Lower leg skin (tissue), 4 donors: ENCODE data around the gene NBPF1. TPM values are rescaled to one million over a fixed set of nuclear protein-coding genes. Genes with fewer than 3 reads are reported as not detected.
A peak's percentile ranks its signal among the peaks of the same experiment; 100 is the strongest.

Source experiments
- DNase-seq, 2 donors: peaks; one replicate each; pipeline ENCODE4 v3.0.0-alpha.2; 2019; ENCODE audit warnings: low spot score in 2 of 2
- H3K4me3 ChIP-seq: fragments of 200-600 bp; sonication (generic); 2 replicates; pipeline ENCODE4 v1.5.1; 2017; ENCODE audit warnings: mild to moderate bottlenecking, low read depth; ENCODE audit not compliant: poor library complexity, severe bottlenecking
- CTCF ChIP-seq, 3 donors: fragments of 450-650 bp; IDR thresholded peaks; one replicate each; pipeline ENCODE4 v1.5.1; 2016; ENCODE audit warnings: antibody characterized with exemption in 3 of 3, mild to moderate bottlenecking in 3 of 3, moderate library complexity in 2 of 3
- POLR2A ChIP-seq, 2 donors: fragments of 450-650 bp; IDR thresholded peaks; one replicate each; pipeline ENCODE4 v1.6.1; 2016 to 2017; ENCODE audit warnings: antibody characterized with exemption in 2 of 2, mild to moderate bottlenecking in 1 of 2, moderate library complexity in 1 of 2
- WGBS, 2 donors: methylation state at CpG; one replicate each; pipeline ENCODE4 v1.1.5; 2018; 5-methylcytosine and 5-hydroxymethylcytosine counted together
- intact Hi-C: fragments of 100-400 bp; cut with DNase I; formaldehyde crosslinking; loops from one replicate; pipeline ENCODE4 v1.15.0; 2023; ENCODE audit warnings: low total_unique reads
- total RNA-seq, 4 donors: library from RNA; depleted of rRNA; stranded (reverse); fragments of >200 nt; gene quantifications; one replicate each; pipeline ENCODE4 v1.1.0, GENCODE V29; 2016

NBPF1 gene
- total RNA-seq, 4 donors from 2014 or later, result 8.2 to 19.8 (median 14.7) TPM

- WGBS, 2 donors, result 80 to 82% methylated on average over 15 of the region's 15 CpGs
- intact Hi-C loops, result loop anchor here (10.0 kb wide), 1 partner anchor 306 kb away; the partner anchor contains the start of gene CROCC
- DNase-seq, result peak in 1 of 2 donors; percentile 92
- H3K4me3 ChIP-seq, result no peak overlapping the region
- TF ChIP-seq POLR2A (IDR thresholded peaks at IDR 0.05) (no peak), CTCF (IDR thresholded peaks at IDR 0.05) (no peak)
These were observed 5.4 kb upstream of the NBPF1 start for GRCh38 chr1:16618719-16619118.

- intact Hi-C loops, result loop anchor here (10.0 kb wide), 1 partner anchor 307 kb away; the partner anchor contains the start of gene CROCC
- no peak overlapping the region for H3K4me3 ChIP-seq
- TF ChIP-seq POLR2A (IDR thresholded peaks at IDR 0.05), result no peak
- no peak for TF ChIP-seq CTCF (IDR thresholded peaks at IDR 0.05)
- DNase-seq, result peak in 1 of 2 donors; percentile 85
- WGBS, 2 donors, result 72 to 73% methylated on average over 7 of the region's 7 CpGs
These were observed 4.6 kb upstream of the NBPF1 start for GRCh38 chr1:16617778-16618580.

- peak in 1 of 2 donors; percentile 92 for DNase-seq
- 86 to 88% methylated on average over 20 of the region's 20 CpGs for WGBS, 2 donors
- intact Hi-C loops, result loop anchor here (10.0 kb wide), 1 partner anchor 308 kb away; the partner anchor contains the start of gene CROCC
- no peak for TF ChIP-seq POLR2A (IDR thresholded peaks at IDR 0.05)
- no peak for TF ChIP-seq CTCF (IDR thresholded peaks at IDR 0.05)
- H3K4me3 ChIP-seq, result no peak overlapping the region
These were observed 3.8 kb upstream of the NBPF1 start for GRCh38 chr1:16617114-16617631.

- DNase-seq, result peak; percentile 14 to 91
- intact Hi-C loops, result loop anchor here (10.0 kb wide), 1 partner anchor 309 kb away; the partner anchor contains the start of gene CROCC
- 79 to 80% methylated on average over 9 of the region's 9 CpGs for WGBS, 2 donors
- TF ChIP-seq CTCF (IDR thresholded peaks at IDR 0.05), result no peak
- no peak for TF ChIP-seq POLR2A (IDR thresholded peaks at IDR 0.05)
- no peak overlapping the region for H3K4me3 ChIP-seq
These were observed 2.2 kb upstream of the NBPF1 start for GRCh38 chr1:16615253-16616252.
